K562 (cell line): Measurements from ENCODE around the gene C2CD4C. TPM values are rescaled to one million over a fixed set of nuclear protein-coding genes. Genes with fewer than 3 reads are reported as not detected.

Source experiments
- ATAC-seq: fragments of 200-7000 bp; cut with Tn5 transposase; 3 replicates; pipeline ENCODE4 v1.9.1; 2020; ENCODE audit warnings: moderate library complexity
- BruUV-seq: library from RNA; stranded (reverse); fragments of 400-500 nt; replicated peaks from 2 replicates; lab custom pipeline; 2021; lab: Mats Ljungman, UMichigan
- CTCF ChIA-PET: fragments of 300-600 bp; formaldehyde crosslinking; extraction: SDS; loops from one replicate; lab custom pipeline; 2021; ENCODE audit warnings: low intra/inter-chr PET ratio; lab: Yijun Ruan, JAX
- POLR2A ChIA-PET: fragments of 300-600, 350-650 bp; sonication (Branson Sonifier 250); formaldehyde crosslinking; extraction: SDS; loops from one replicate; lab custom pipeline; 2021; ENCODE audit warnings: antibody characterized with exemption, inconsistent platforms; lab: Yijun Ruan, JAX
- DNase-seq, 4 experiments: peaks; one replicate each; pipeline versions ENCODE4 v3.0.0 to v3.0.0-alpha.2; 2011 to 2018; ENCODE audit warnings: low spot score in 3 of 4, mixed read lengths in 3 of 4; ENCODE audit errors: extremely low read depth in 1 of 4
- FAIRE-seq: peaks from 2 replicates; lab custom pipeline; 2011; peaks lifted over from hg19 to GRCh38; lab: Jason Lieb, UNC
- H2AFZ ChIP-seq: 2 replicates; pipeline ENCODE4 v1.6.0; 2011; ENCODE audit warnings: low read depth, low read length, control low read depth, inconsistent platforms
- H3K27ac ChIP-seq: fragments of 200-600 bp; 3 replicates; pipeline ENCODE4 v1.8.0; 2011; ENCODE audit warnings: low read depth, mild to moderate bottlenecking, control low read depth, inconsistent platforms, low read length, moderate library complexity, mixed read lengths; ENCODE audit errors: extremely low read depth
- H3K27me3 ChIP-seq, 2 experiments: fragments of 300-600 bp in 1 of 2; 2 replicates in 1 of 2; 3 replicates in 1 of 2; pipeline versions ENCODE4 v1.6.0 to v1.8.0; 2011; ENCODE audit warnings: inconsistent platforms in 2 of 2, low read length in 2 of 2, mild to moderate bottlenecking in 1 of 2, mixed read lengths in 1 of 2, moderate library complexity in 1 of 2; ENCODE audit not compliant: control insufficient read depth in 2 of 2, insufficient read depth in 2 of 2
- H3K36me3 ChIP-seq: fragments of 300-600 bp; 3 replicates; pipeline ENCODE4 v1.8.0; 2011; ENCODE audit warnings: mild to moderate bottlenecking, low read length, inconsistent platforms; ENCODE audit not compliant: control insufficient read depth, insufficient read depth
- H3K4me1 ChIP-seq, 2 experiments: fragments of 200-600 bp in 1 of 2; replicated peaks in 1 of 2; 2 replicates in 1 of 2; 3 replicates in 1 of 2; pipeline versions ENCODE4 v1.5.1 to v1.8.0; 2011; ENCODE audit warnings: inconsistent platforms in 2 of 2, low read length in 2 of 2, mild to moderate bottlenecking in 1 of 2, mixed read lengths in 1 of 2, moderate library complexity in 1 of 2; ENCODE audit not compliant: control insufficient read depth in 2 of 2, insufficient read depth in 2 of 2
- H3K4me2 ChIP-seq: 2 replicates; pipeline ENCODE4 v1.6.1; 2011; ENCODE audit warnings: low read length, control low read depth, inconsistent platforms, mixed read lengths; ENCODE audit not compliant: insufficient read depth
- H3K4me3 ChIP-seq: fragments of 200-600 bp; sonication (generic), shearing (Covaris generic); 2 replicates; pipeline ENCODE4 v1.5.1; 2016; ENCODE audit warnings: control low read depth, inconsistent platforms
- H3K79me2 ChIP-seq: fragments of 200-600 bp; 3 replicates; pipeline ENCODE4 v1.8.0; 2011; ENCODE audit warnings: low read length, inconsistent platforms; ENCODE audit not compliant: control insufficient read depth, insufficient read depth
- H3K9ac ChIP-seq, 2 experiments: 2 replicates each; pipeline versions ENCODE4 v1.6.0 to v1.6.1; 2011; ENCODE audit warnings: low read depth in 2 of 2, low read length in 2 of 2, control low read depth in 1 of 2, inconsistent platforms in 1 of 2, mild to moderate bottlenecking in 1 of 2, mixed read lengths in 1 of 2; ENCODE audit not compliant: insufficient read depth in 1 of 2
- H3K9me1 ChIP-seq: one replicate; pipeline ENCODE4 v1.6.0; 2011; ENCODE audit warnings: inconsistent platforms, mild to moderate bottlenecking, low read length, moderate library complexity; ENCODE audit not compliant: control insufficient read depth, insufficient read depth
- H3K9me3 ChIP-seq: replicated peaks from 2 replicates; pipeline ENCODE4 v1.5.1; 2011; ENCODE audit warnings: low read depth, low read length, inconsistent platforms; ENCODE audit not compliant: control insufficient read depth, insufficient read depth
- H4K20me1 ChIP-seq: replicated peaks from 2 replicates; pipeline ENCODE4 v1.6.1; 2011; ENCODE audit warnings: low read length, inconsistent platforms, mixed read lengths; ENCODE audit not compliant: control insufficient read depth, insufficient read depth
- BMI1 ChIP-seq: fragments of 150-350 bp; IDR thresholded peaks from 2 replicates; pipeline ENCODE4 v1.6.1; 2014; ENCODE audit warnings: low read length
- CUX1 ChIP-seq: fragments of 200-800 bp; sonication (Bioruptor generic); IDR thresholded peaks from 2 replicates; pipeline ENCODE4 v1.6.1; 2016; ENCODE audit warnings: missing genetic modification characterization, missing compliant biosample characterization
- MAFG ChIP-seq: fragments of 450-650 bp; conservative IDR thresholded peaks from 2 replicates; pipeline ENCODE4 v1.6.1; 2016; ENCODE audit warnings: missing genetic modification characterization, missing compliant biosample characterization
- NFRKB ChIP-seq: fragments of 450-650 bp; IDR thresholded peaks from 2 replicates; pipeline ENCODE4 v1.6.1; 2016; ENCODE audit warnings: low read depth
- PHF20 ChIP-seq: fragments of 450-650 bp; IDR thresholded peaks from 2 replicates; pipeline ENCODE4 v1.6.1; 2018; ENCODE audit not compliant: partially characterized antibody
- PTRF ChIP-seq: fragments of 450-650 bp; IDR thresholded peaks from 2 replicates; pipeline ENCODE4 v1.6.1; 2016; ENCODE audit warnings: mild to moderate bottlenecking, missing genetic modification characterization, missing compliant biosample characterization
- WHSC1 ChIP-seq: IDR thresholded peaks from one replicate; pipeline ENCODE4 v1.6.1; 2012; ENCODE audit warnings: low read length, control low read depth, inconsistent platforms
- ZBTB12 ChIP-seq: fragments of 250-450 bp; sonication (Bioruptor Pico); IDR thresholded peaks from 2 replicates; pipeline ENCODE4 v1.4.0; 2020
- ZKSCAN1 ChIP-seq: fragments of 150-350 bp; IDR thresholded peaks from 2 replicates; pipeline ENCODE4 v1.6.1; 2016; ENCODE audit warnings: low read depth, low read length
- WGBS: fragments of 100-300 bp; shearing (Covaris generic); methylation state at CpG from one replicate; pipeline ENCODE4 v1.1.6; 2016; ENCODE audit warnings: low coverage, mixed read lengths; ENCODE audit not compliant: insufficient coverage; ENCODE audit errors: missing lambda C conversion rate; 5-methylcytosine and 5-hydroxymethylcytosine counted together
- in situ Hi-C: fragments of 300-500 bp; cut with MboI; formaldehyde crosslinking; loops from 4 replicates; pipeline ENCODE4 v1.15.0; 2018; ENCODE audit warnings: inconsistent platforms, mixed read lengths
- intact Hi-C: fragments of 100-400 bp; cut with micrococcal nuclease; formaldehyde crosslinking; loops from 2 replicates; pipeline ENCODE4 v1.14.2; 2022
- polyA plus RNA-seq, 8 experiments: library from polyadenylated mRNA; depleted of rRNA in 4 of 8; stranded (reverse) in 5 of 8; unstranded in 3 of 8; fragments of >200 nt; fragmentation: Nextera tagmentation in 2 of 8; fragmentation: Illumina TruSeq in 1 of 8; extraction: Ambion mirVana in 2 of 8; extraction: Trizol in 1 of 8; gene quantifications; 2 replicates each; pipeline versions ENCODE4 v1.2.1 to v1.2.3, GENCODE V29; 2011 to 2014; ENCODE audit warnings: inconsistent platforms in 1 of 8, missing spikeins in 1 of 8
- total RNA-seq, 7 experiments: library from RNA; depleted of rRNA in 6 of 7; stranded (reverse); fragments of >200 nt in 6 of 7; fragmentation: Illumina TruSeq in 2 of 7; extraction: Trizol in 2 of 7; gene quantifications; 2 replicates each; pipeline versions ENCODE4 v1.2.1 to v1.2.3, GENCODE V29; 2011 to 2021; ENCODE audit warnings: low replicate concordance in 1 of 7

The C2CD4C gene
- total and polyA plus RNA-seq, 9 of the 15 experiments (the other 6 are each of a cell fraction or from before 2014, with no cell fraction given): 0.01 to 0.07 TPM; not detected in 7

- no peaks in the 10 kb centered on the region for H3K79me2 ChIP-seq
- WGBS: 11% methylated on average over 44 of the region's 48 CpGs
- DNase-seq: no peak
- ChIA-PET POLR2A (no interaction called here), CTCF (no interaction called here)
- H3K4me2 ChIP-seq: no peak overlapping the region
- no peak for ATAC-seq
- in situ Hi-C loops: no loop called here
- H3K27ac ChIP-seq: no peak overlapping the region
- no peak for FAIRE-seq
- intact Hi-C loops: no loop called here
- H3K9me1 ChIP-seq: peaks cover 2% of the 10 kb centered on the region
- H3K4me3 ChIP-seq: no peak overlapping the region
- peaks cover 3% of the 10 kb centered on the region; the same call in 1 of the 2 replicates for H4K20me1 ChIP-seq
- no peaks in the 10 kb centered on the region for H3K9me3 ChIP-seq
- no peaks in the 10 kb centered on the region for H3K36me3 ChIP-seq
- H2AFZ ChIP-seq: no peak overlapping the region
- no peak overlapping the region; a peak in 1 of 4 replicates for H3K9ac ChIP-seq
- H3K4me1 ChIP-seq: peaks cover 0 to 34% of the 10 kb centered on the region in 2 experiments; a peak in 2 of 5 replicates
- H3K27me3 ChIP-seq: peaks cover 26 to 72% of the 10 kb centered on the region in 2 experiments; a peak in 4 of 5 replicates
- TF ChIP-seq CUX1 (CRISPR knock-in tag) (no peak), NFRKB (no peak), WHSC1 (no peak), ZBTB12 (CRISPR knock-in tag) (no peak), ZKSCAN1 (no peak), MAFG (tag) (no peak), BMI1 (no peak), PHF20 (no peak), PTRF (tag) (no peak)
- BruUV-seq: no TSS peak
Observed at GRCh38 chr19:440391-441212, 31.7 kb upstream of the C2CD4C start.
